Measurements from ENCODE around the gene WNT8A.
"Not testable (repeated sequence)": the region's sequence is repeated elsewhere in the genome, so short reads cannot be mapped to it uniquely, and the experiment has no call there.

The WNT8A gene, protein sequence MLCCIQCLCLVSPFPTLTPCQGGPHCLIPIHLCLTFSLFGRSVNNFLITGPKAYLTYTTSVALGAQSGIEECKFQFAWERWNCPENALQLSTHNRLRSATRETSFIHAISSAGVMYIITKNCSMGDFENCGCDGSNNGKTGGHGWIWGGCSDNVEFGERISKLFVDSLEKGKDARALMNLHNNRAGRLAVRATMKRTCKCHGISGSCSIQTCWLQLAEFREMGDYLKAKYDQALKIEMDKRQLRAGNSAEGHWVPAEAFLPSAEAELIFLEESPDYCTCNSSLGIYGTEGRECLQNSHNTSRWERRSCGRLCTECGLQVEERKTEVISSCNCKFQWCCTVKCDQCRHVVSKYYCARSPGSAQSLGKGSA

DNA sequence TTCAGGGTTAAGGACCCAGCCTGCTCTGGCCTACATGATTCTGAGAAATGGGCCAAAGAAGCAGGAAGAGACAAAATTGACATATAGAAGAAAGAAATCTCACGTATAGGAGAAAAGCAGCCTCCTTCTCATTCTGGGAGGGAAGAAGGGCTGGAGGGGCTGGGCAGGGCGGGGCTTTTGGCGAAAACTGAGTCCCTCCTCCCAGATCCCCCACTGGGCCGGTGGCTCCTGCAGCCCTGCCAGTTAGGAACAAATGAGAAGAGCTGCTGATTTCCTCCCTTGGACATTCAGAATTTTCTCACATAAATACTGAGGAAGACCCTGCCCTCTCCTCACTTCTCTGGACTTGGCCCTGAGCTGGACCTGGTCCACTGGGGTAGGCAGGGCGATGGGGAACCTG is at the start of gene WNT8A:
Gene WNT8A, plus strand, starts transcription at position 332 of the 400 bp plus-strand sequence. CDS start 95 bp downstream, outside the sequence.
- DNase-seq: no peak

DNA sequence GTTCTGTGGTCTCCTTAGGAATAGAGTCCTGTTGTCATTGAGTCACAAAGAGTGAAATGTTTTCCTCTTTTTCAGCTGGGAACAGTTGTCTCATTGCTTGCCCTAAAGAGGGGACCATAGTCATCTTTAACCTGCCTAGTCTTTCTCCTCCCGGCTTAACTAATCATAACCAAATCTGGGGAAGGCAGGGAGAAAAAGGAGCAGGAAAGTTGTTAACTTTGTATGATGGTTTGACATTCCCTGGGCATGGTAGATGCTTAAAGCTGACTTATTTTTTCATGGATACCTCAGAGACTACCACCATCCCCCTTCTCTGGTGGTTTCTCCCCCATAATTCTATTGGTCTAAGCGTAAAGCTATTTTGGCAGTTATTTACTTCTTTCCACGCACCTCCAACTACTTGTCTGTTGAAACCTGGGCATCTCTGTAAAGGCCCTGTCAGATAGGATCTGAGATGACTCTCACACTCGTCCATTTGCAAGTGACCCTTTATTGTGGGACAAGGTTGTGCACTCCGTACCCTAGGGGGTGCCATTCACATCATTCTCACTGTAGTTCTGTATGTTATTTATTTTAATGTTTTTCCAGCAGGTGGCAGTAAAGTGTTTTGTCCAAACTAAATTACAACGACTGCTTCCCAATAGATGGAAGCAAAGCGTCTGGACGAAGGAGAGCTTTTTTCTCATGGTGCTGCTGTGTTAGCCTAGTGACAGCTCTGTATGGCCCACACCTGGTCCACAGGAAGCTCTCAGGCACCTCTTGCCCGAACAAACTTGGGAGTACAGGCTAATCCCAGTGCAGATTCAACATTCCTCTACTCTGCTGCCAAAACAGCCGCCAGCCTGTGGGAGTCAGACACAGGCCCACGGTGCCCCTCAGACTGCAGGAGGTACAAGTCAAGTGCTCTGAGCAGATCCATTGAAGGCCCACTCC is 48.0 kb upstream of the WNT8A start:
- peak; percentile 87 for DNase-seq

DNA sequence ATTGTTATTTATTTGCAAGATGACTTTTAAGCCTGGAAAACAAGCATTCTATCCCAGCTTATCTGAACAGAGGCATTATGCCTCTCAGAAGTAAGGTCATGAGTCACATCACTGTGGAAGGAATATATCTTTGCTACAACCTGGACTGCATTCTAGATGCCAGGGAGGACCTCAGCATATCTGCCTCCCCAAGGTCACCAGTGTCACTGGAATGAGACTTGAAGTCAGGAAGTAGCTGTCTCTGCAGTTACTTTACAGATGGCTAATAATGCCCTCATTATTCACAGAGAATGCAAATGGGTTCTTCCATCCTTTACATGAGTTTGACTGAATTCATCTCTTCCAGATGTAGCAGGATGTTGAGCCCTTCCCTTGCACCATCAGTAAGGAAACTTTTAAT is 46.6 kb upstream of the WNT8A start:
- DNase-seq: no peak

DNA sequence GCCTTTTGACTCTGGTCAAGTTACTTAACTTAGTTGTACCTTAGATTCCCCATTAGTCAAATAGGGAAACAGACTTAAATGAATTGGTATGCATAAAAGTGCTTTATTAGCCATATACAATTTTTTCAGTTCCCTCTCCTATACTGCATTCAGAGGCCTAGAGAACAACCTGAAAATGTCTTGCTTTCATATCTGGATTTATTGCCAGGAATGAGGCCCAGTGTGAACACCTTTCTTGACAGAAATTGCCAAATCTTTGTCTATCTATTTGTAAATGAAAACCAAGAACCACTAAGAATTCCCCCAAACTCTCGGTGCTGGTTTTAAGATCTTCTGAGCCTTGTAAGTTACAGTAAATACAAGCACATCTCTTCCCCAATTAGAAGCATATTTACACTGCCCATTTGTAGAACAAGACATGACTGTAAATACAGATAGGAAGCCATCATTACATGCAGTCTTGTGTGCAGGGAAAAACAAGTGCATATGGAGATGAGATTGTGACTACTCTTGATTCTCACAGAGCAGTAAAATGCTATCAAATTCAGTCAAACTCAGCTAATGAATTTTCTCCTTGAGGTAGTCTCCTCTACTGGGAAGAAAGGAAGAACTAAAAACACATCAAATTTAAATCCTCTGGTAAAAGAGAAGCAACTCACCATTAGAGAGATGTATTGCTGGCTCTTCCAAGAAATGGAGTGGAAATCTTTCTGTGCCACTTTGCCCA is 45.8 kb upstream of the WNT8A start:
- DNase-seq: no peak

DNA sequence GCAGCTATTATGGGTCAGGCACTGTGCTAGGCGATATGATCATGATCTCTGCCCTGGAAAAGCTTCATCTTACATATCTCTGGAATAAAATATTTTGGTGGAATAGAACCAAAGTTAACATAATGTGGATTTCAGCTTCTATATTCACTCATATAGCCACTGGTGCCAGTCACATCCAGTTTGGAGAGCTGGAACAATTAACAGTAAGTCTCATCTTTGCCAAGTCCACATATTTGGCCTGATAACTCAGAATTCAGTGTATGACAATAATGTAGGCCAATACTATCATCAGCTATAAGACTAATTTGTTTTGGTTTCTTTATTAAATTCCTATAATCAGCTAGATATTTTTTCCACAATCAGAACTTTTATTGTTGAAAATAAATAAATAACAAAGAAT is 45.0 kb upstream of the WNT8A start:
- DNase-seq: no peak

DNA sequence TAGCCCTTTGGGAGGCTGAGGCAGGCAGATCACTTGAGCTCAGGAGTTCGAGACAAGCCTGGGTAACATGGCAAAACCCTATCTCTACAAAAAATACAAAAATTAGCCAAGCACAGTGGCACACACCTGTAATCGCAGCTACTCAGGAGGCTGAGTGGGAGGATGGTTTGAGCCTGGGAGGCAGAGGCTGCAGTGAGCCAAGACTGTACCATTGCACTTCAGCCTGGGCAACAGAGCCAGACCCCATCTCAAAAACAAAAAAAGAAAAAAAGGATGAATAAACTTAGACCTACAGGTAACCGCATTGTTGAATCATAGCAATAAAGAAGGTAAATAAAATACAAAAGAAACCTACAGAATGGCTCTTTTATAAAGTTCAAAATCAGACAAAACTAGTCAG is 38.5 kb upstream of the WNT8A start:
- DNase-seq: not testable (repeated sequence)

DNA sequence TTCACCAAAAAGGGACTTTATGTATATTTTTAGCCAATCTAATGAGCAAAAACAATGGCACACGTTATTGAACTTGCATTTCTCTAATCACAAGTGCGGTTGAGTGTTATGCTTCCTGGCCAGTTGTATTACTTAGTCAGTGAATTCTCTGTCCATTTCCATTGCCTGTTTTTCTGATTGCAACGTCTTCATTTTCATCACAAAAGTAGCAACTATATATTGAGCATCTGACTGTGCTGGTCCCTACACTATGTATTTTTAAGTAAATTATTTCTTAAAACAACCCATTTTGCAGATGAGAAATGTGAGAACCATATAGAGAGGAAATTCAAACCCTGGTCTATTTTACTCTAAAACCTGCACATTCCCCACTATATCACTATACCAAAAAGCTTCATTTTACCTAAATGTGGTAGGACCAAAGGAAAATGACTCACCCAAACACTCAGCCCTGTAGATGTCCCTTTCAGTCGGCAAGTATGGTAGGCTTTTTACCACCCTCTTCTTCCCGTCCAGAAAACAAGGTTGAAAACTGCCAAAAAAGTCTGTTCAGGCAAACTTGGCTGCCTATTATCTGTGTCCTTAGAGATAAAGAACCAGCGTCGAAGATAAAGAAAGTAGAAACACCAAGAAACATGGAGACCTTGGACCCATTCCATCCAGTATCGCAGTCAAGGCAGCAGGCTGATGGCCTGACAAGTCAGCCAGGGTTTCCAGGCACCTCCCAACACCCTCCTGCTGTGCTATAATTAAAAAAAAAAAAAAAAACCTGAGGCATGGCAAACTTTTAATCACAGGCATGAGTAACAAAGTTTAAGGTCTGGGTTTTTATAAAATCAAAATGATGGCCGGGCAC is 32.2 kb upstream of the WNT8A start:
- DNase-seq: no peak

DNA sequence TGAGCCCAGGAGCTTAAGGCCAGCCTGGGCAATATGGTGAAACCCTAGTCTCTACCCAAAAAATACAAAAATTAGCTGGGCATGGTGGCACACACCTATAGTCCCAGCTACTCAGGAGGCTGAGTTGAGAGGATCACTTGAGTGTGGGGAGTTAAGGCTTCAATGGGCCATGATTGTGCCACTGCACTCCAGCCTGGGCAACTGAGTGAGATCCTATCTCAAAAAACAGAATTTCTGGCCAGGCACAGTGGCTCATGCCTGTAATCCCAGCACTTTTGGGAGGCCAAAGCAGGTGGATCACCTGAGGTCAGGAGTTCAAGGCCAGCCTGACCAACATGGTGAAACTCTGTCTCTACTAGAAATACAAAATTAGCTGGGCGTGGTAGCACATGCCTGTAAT is 31.1 kb upstream of the WNT8A start:
- not testable (repeated sequence) for DNase-seq

DNA sequence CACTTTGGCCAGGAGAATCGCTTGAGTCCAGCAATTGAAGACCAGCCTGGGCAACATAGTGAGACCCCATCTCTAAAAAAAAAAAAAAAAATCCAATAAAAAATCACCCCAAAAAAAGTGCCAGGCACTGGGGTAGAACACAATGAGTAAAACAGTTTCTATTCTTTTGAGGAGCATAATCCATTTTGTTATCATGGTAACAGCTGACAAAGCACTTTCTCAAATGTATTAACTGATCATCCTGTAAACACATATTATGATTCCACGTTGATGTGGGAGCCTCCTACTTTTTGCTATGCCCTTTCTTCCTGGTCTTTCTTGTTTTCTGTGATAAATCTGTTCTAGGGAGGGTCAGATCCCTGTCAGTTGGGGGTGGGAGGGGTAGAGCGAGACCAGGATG is 30.3 kb upstream of the WNT8A start:
- no peak for DNase-seq

DNA sequence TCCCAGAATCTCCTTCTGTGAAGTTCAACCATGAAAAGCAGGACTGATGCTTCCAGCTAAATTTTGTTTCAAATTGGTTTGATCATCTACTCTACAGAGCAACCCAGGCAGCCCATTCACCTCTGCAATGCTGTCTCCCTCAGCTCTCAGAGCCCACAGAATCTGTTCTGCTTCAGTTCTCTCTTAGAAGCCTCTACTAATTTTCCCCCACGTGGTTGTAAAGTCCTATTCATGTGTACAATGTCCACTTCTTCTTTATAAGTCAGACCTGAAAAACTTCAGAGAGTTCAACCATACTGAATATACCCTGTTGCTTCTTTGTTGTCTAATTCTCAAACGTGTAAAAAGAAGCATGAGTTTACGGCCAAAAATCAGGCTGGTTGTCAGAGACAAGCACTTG is 29.6 kb upstream of the WNT8A start:
- DNase-seq: no peak

DNA sequence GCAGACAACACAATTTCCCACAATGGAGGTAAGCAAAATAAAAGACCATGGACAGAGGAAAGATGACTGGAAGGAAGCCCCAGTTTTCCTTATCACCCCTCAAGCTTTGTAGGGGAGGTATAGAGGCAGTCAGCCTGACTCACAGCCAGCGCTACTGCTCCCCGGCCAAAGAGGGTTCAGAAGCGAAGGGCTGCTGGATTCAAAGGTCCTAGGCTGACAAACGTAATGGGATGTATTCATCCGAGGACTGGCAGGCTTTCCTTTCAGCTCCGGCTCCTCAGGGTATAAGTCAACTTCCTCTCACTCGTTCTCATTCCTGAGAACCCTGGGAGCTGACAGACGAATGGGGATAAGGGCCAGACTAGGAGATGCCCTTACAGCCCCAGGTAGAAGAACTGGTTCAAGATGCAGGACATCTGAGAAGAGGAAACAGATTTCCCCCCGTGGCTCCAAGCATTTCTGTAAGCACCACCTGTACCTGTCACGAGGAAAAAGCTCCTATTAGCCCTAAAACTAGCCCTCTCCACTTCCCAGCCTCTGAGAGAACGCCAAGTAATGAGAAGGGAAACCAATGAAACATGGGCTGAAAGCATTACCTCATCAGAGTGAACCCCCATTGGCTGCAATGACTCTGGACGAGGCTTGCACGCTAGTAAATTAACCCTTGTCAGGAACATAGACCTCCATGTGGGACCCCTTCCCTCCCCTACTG is 28.8 kb upstream of the WNT8A start:
- DNase-seq: no peak

DNA sequence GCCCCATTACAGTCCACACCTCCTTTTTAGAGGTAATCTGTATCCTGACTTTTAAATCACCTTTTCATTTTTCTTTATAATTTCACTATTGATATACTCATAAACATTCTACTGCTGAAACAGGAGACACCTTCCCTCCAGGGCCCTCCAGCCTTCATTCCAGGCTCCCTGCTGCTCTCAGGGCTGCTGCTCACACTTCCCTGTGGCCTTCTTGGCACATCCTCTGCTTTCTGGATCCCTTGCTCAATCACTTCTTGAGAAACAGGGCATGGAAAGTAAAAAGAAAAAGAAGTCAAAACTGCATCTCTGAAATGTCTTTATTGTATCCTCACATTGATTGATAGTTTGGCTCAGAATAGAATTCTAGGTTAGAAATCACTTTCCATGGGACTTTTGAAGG is 19.3 kb upstream of the WNT8A start:
- DNase-seq: peak; percentile 10

DNA sequence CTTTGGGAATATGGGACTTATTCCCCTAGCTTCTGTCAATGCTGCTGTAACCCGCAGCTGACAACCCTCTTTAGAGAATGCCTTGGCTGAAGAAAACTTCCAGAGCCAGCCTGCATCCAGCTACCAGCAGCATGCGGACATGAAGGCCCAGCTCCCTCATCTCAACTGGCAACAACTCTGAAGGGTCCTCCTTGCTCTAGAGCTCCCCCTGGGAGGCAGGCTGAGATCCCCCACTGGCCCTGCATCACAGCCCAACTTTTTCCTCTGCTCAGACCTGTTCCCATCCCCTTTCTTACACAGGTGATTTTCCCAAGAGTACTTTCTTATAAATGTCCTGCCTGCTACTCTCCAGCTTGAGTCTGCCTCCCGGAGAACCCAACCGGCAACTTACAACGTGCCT is 18.7 kb upstream of the WNT8A start:
- no peak for DNase-seq

DNA sequence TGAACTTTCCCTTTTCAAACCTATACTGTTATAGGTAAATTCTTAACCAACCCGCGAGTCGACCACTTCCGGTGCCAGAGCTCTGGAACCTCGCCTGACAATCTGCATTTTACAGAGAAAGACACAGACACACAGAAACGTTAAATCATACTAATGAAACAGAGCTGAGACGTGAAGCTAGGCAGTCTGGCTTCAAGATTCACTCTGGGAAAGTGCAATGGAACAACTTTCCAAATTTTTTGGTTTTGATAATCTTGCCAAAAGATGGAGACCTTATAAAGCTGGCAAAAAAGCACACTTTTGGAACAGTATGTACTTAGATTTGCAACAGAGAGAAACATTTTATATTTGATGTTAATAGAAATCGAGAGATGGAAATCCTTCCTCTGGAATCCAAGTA is 15.9 kb upstream of the WNT8A start:
- DNase-seq: no peak

DNA sequence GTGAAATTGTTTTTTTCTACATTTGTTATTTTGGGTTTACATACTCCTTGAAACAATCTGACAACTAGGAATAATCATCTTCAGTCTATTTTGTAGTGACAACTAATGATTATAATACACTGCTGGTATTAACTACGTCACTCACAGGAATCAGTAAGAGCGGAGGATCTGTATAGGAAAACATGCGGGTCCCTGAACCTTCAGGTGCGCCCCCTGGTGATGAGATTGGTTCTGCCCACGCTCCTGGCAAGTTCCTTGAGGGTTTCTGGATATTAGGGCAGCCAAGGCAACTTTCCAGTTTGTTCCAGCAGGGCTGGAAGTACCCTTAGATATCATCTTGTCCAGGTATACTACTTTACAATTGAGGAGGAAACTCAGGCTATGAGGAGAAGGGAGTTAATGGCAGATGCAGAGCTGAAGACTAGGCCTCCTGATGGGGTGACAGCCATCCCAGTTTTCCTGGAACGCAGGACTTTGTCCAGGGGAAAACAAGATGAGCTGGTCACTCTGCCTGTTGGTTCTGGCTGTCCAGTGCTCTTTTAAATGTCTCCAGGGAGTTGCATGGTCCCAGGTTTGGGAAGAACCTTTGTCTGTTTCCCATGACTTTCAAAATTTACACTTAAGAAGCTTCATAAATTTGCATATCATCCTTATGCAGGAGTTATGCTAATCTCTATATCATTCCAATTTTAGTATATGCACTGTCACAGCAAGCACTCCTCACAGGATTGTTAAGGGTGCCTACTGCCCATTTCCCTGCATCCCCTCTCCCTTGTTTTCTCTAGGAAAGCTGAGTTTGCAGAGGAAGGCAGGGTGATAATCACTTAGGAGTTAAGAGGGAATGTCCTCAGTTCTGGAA is 14.9 kb upstream of the WNT8A start:
- peak; percentile 68 for DNase-seq

DNA sequence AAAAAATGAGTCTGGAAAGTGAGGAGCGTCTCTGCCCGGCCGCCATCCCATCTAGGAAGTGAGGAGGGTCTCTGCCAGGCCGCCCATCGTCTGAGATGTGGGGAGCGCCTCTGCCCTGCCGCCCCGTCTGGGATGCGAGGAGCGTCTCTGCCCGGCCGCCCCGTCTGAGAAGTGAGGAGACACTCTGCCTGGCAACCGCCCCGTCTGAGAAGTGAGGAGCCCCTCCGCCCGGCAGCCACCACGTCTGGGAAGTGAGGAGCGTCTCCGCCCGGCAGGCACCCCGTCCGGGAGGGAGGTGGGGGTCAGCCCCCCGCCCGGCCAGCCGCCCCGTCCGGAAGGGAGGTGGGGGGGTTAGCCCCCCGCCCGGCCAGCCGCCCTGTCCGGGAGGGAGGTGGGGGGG is 13.8 kb upstream of the WNT8A start:
- not testable (repeated sequence) for DNase-seq

DNA sequence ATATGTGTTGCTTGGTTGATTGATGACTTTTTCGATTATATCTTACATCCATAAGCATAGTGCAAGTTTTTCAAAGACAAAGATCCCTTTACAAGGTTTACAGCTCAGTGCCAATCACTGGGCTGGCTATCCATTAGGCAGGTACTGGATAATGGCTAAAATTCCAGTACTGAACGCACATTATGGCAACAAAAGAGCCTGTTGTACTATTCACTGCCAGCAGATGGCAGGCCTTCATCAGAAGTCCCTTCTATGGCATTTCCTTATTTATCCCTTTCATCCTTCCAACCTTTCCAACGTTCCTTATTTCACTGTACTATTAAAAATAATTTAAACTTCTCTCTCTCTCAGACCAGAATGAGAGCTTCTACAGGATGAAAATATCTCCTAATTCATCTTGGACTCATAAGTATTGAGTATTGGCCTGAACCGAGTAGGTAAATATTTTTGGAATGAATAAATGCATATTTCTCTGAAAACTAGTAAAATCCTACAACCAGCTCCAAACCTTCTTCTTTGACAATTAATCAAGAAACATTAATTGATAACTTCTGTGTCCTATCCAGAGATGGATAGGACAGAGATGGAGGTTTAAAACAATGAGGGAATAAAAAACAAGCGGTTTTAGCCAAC is 6.7 kb upstream of the WNT8A start:
- peak; percentile 60 for DNase-seq

DNA sequence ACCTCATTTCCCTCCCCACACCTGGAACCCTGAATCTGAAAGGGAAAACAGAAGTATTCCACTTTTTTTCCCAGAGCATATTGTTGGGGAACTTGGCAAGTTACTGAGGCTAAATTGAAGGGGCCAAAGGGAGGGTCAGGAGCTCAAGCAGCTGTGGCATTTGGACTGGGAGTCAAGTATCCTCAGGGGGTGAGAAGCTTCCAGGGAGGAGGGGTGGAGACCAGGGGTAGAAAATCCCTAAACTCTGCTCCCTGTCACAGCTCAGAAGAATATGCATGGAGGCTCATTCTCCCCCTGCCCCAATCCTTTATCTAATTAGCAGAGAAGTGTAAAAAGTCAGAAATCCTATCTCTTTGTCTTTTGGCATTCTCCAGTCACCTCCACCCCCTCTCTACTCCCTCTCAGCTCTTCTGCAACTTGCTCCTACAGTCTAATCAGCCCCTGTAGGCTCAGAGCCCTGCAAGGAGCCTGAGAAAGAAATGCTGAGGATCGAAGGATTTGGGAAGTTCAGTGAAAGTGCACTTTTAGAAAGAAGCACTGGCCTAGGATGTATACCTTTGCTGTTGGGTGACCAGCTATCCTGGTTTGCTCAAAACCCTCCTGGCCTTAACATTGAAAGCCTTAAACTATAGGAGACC is 5.7 kb upstream of the WNT8A start:
- DNase-seq: no peak

DNA sequence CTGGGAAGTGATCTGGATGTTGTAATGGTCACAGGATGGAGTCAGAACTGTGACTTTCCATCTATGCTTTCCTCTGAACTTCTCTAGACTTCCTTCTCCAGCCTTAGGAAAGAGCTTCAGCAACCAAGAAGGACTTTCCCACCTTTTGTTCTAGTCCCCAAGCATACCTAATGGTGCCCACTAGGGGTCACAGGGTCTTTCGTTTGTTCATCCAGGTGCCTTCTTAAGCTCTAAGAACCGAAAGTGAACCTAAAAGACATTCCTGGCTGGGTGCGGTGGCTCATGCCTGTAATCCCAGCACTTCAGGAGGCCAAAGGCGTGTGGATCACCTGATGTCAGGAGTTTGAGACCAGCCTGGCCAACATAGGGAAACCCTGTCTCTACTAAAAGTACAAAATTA is 1.8 kb upstream of the WNT8A start:
- no peak for DNase-seq

DNA sequence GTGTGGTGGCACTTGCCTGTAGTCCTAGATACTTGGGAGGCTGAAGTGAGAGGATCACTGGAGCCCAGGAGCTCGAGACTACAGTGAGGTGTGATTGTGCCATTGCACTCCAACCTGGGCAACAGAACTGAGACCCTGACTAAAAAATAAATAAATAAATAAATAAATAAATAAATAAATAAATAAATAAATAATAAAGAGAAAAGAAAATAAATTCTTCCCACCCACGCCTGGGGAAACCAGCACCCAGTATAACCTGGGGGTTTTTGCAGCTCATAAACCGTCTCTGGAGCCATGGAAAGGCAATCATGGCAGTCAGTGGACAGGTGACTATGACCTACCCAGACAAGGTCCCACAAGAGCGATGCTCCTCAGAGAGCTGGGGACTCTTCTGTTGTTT is 7.9 kb downstream of the WNT8A start:
- DNase-seq: no peak

Data from fibroblast of upper back skin (primary cell).